Measurements from ENCODE around the gene DOCK4. TPM values are rescaled to one million over a fixed set of nuclear protein-coding genes. Genes with fewer than 3 reads are reported as not detected.

The DOCK4 gene
- total RNA-seq, 1 donor from 2014 or later, result 43.0 TPM

DNA sequence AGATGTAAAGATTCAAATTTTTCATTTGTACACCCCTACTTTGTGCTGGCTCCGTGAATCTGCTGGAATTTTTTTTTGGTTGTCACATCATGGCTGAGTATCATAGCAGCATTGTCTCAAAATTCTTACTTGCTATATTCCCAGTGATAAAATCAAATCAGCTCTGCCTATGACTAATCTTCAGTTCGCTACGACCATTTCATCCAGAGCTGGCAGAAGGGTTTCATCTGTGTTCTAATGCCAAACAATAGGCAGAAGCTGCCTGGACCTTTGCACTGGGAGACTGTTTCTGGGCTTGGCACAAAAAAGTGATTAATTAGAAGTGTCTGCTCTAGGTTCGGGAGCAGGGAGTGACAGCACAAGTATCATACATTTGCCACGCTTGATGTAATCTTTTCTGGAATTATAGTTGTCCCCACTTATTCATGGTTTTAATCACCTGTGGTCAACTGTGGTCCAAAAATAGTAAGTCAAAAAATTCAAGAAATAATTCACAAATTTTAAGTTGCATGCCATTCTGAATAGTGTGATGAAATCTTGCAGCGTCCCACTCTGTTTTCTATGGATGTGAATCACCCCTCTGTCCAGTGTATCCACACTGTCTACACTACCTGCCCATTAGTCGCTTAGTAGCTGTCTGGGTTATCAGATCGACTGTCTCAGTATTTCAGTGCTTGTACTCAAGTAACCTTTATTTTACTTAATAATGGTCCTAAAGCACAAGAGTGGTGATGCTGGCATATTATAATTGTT, 523.4 kb downstream of the DOCK4 start:
- Mint-ChIP-seq H3K27ac (ENCODE audit: unreplicated experiment) (no peak overlapping the region), H3K36me3 (ENCODE audit: low read depth) (no peaks in the 10 kb centered on the region), H3K27me3 (ENCODE audit: low read depth) (peaks cover 4% of the 10 kb centered on the region), H3K9me3 (ENCODE audit: low read depth) (no peaks in the 10 kb centered on the region), H3K4me1 (ENCODE audit: low read depth) (peaks cover 3% of the 10 kb centered on the region), H3K4me3 (ENCODE audit: unreplicated experiment) (no peak overlapping the region)
- TF ChIP-seq, protein P1, sequence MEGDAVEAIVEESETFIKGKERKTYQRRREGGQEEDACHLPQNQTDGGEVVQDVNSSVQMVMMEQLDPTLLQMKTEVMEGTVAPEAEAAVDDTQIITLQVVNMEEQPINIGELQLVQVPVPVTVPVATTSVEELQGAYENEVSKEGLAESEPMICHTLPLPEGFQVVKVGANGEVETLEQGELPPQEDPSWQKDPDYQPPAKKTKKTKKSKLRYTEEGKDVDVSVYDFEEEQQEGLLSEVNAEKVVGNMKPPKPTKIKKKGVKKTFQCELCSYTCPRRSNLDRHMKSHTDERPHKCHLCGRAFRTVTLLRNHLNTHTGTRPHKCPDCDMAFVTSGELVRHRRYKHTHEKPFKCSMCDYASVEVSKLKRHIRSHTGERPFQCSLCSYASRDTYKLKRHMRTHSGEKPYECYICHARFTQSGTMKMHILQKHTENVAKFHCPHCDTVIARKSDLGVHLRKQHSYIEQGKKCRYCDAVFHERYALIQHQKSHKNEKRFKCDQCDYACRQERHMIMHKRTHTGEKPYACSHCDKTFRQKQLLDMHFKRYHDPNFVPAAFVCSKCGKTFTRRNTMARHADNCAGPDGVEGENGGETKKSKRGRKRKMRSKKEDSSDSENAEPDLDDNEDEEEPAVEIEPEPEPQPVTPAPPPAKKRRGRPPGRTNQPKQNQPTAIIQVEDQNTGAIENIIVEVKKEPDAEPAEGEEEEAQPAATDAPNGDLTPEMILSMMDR (IDR thresholded peaks at IDR 0.05), result no peak
- no peak for DNase-seq (ENCODE audit: low spot score)

DNA sequence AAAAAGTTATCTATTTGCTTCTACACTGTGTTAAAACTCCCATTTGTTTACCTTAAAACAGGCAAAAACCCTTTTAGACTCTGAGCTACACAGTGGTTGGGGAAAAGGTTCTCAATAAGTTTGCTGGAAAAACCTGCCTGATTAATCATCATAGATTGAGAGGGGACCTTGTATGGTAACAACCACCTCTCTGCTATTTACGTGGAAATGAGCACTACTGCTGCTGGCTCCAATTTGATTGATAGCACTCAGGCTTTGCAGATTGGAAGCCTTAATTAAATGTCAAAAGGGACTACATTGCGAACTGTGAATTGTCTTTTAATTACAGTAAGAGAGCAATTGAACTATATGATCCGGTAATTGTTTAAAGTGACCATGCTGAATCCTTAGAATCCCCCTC, 525.0 kb downstream of the DOCK4 start:
- H3K4me3 Mint-ChIP-seq (ENCODE audit: unreplicated experiment), result no peak overlapping the region
- TF ChIP-seq, protein P1 (IDR thresholded peaks at IDR 0.05), result no peak
- no peak overlapping the region for H3K27ac Mint-ChIP-seq (ENCODE audit: unreplicated experiment)
- no peaks in the 10 kb centered on the region for H3K36me3 Mint-ChIP-seq (ENCODE audit: low read depth)
- no peak for DNase-seq (ENCODE audit: low spot score)
- no peaks in the 10 kb centered on the region for H3K9me3 Mint-ChIP-seq (ENCODE audit: low read depth)
- H3K4me1 Mint-ChIP-seq (ENCODE audit: low read depth), result peaks cover 3% of the 10 kb centered on the region
- peaks cover 9% of the 10 kb centered on the region for H3K27me3 Mint-ChIP-seq (ENCODE audit: low read depth)

DNA sequence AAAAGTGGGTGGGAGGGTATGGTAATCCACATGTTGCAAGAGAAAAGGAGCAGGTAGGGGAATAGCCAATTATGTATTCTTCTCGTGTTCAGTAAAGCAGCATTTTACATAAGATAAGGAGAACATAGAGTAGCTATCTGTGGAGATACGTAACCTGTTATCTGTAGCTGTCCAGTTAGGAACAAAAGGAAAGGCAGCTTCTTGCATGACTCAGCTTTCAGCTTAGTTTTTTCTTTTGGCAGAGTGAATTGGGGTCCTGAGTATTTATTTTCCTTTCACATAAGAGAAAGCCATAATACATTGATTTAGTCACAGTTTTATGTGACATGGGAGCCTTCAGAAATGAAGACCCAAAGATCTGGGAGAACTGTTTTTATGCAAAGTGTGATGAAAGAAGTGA, 527.2 kb downstream of the DOCK4 start:
- H3K36me3 Mint-ChIP-seq (ENCODE audit: low read depth), result no peaks in the 10 kb centered on the region

DNA sequence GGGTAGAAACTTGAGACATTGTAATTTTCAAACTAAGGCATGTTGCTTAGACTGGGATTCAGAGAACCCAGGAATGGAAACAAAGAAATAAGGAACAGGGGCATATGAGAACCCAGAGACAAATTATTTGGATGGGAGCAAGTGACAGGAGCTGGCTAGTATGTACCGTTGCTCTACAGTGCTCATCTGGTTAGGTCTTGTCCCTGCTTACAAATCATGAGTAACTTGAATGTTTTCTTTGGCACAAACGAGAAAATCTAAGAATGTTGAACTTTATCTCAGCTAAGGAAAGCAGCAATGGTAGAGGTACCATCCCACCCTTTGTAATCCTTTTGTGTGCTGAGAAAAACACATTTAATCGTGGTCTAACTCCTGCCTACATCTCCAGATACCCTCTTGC, 527.9 kb downstream of the DOCK4 start:
- Mint-ChIP-seq H3K4me3 (ENCODE audit: unreplicated experiment) (no peak overlapping the region), H3K9me3 (ENCODE audit: low read depth) (no peaks in the 10 kb centered on the region), H3K27ac (ENCODE audit: unreplicated experiment) (no peak overlapping the region), H3K36me3 (ENCODE audit: low read depth) (no peaks in the 10 kb centered on the region), H3K4me1 (ENCODE audit: low read depth) (peaks cover 3% of the 10 kb centered on the region), H3K27me3 (ENCODE audit: low read depth) (peaks cover 20% of the 10 kb centered on the region)
- no peak for DNase-seq (ENCODE audit: low spot score)
- TF ChIP-seq, protein P1 (IDR thresholded peaks at IDR 0.05), result no peak

More for the DNA sequence above, 527.2 kb downstream of the DOCK4 start:
- TF ChIP-seq, protein P1 (IDR thresholded peaks at IDR 0.05), result no peak
- H3K27me3 Mint-ChIP-seq (ENCODE audit: low read depth), result peaks cover 15% of the 10 kb centered on the region
- H3K4me1 Mint-ChIP-seq (ENCODE audit: low read depth), result peaks cover 3% of the 10 kb centered on the region
- no peak for DNase-seq (ENCODE audit: low spot score)
- no peak overlapping the region for H3K4me3 Mint-ChIP-seq (ENCODE audit: unreplicated experiment)
- H3K27ac Mint-ChIP-seq (ENCODE audit: unreplicated experiment), result no peak overlapping the region
- H3K9me3 Mint-ChIP-seq (ENCODE audit: low read depth), result no peaks in the 10 kb centered on the region

DNA sequence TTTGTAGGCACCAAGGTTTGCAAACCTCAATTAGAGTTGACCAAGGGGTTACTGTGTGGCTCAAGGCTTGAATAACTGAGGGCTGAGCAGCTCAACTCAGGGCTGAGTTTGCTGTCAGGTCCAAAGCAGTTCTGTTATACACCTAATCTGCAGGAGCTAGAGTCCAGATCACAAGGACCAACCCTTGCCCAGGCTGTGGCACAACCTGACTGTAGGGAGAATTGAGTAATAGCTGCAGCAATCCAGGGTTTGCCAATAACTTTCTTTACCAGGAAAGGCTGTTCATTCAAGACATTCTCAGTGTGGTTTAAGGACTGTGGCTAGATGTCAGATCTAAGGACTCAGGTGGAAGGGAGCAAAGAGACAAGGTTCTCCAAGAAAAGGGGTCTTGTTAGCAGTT, 528.4 kb downstream of the DOCK4 start:
- no peak overlapping the region for H3K27ac Mint-ChIP-seq (ENCODE audit: unreplicated experiment)
- no peaks in the 10 kb centered on the region for H3K36me3 Mint-ChIP-seq (ENCODE audit: low read depth)
- peaks cover 3% of the 10 kb centered on the region for H3K4me1 Mint-ChIP-seq (ENCODE audit: low read depth)
- DNase-seq (ENCODE audit: low spot score), result no peak
- H3K4me3 Mint-ChIP-seq (ENCODE audit: unreplicated experiment), result no peak overlapping the region
- TF ChIP-seq, protein P1 (IDR thresholded peaks at IDR 0.05), result no peak
- peaks cover 20% of the 10 kb centered on the region for H3K27me3 Mint-ChIP-seq (ENCODE audit: low read depth)
- no peaks in the 10 kb centered on the region for H3K9me3 Mint-ChIP-seq (ENCODE audit: low read depth)
